PFSK-1 (cell line): ENCODE data around the gene ACTR3.

Experiments used
- FOXP2 ChIP-seq: optimal IDR thresholded peaks from 2 replicates; pipeline ENCODE3; 2011; ENCODE audit warnings: borderline replicate concordance, control low read depth, inconsistent platforms; ENCODE audit not compliant: insufficient read depth; ENCODE audit errors: extremely low read length, extremely low read depth
- POLR2AphosphoS5 ChIP-seq: IDR thresholded peaks from 2 replicates; pipeline ENCODE4 v1.6.1; 2012; ENCODE audit warnings: low read depth, mild to moderate bottlenecking, control low read depth, low read length, moderate library complexity
- REST ChIP-seq, 2 experiments: IDR thresholded peaks; 2 replicates each; pipeline versions ENCODE4 v1.6.1 to v1.8.0; 2011 to 2012; ENCODE audit warnings: low read depth in 2 of 2, low read length in 2 of 2, control low read depth in 1 of 2, inconsistent platforms in 1 of 2, mild to moderate bottlenecking in 1 of 2, moderate library complexity in 1 of 2; ENCODE audit not compliant: insufficient read depth in 1 of 2
- SIN3A ChIP-seq: IDR thresholded peaks from 2 replicates; pipeline ENCODE4 v1.6.1; 2012; ENCODE audit warnings: mild to moderate bottlenecking, low read length, moderate library complexity, borderline replicate concordance; ENCODE audit not compliant: insufficient read depth
- TAF1 ChIP-seq: IDR thresholded peaks from 2 replicates; pipeline ENCODE4 v1.6.1; 2012; ENCODE audit warnings: low read length, control low read depth, borderline replicate concordance; ENCODE audit not compliant: insufficient read depth

ACTR3 gene

DNA sequence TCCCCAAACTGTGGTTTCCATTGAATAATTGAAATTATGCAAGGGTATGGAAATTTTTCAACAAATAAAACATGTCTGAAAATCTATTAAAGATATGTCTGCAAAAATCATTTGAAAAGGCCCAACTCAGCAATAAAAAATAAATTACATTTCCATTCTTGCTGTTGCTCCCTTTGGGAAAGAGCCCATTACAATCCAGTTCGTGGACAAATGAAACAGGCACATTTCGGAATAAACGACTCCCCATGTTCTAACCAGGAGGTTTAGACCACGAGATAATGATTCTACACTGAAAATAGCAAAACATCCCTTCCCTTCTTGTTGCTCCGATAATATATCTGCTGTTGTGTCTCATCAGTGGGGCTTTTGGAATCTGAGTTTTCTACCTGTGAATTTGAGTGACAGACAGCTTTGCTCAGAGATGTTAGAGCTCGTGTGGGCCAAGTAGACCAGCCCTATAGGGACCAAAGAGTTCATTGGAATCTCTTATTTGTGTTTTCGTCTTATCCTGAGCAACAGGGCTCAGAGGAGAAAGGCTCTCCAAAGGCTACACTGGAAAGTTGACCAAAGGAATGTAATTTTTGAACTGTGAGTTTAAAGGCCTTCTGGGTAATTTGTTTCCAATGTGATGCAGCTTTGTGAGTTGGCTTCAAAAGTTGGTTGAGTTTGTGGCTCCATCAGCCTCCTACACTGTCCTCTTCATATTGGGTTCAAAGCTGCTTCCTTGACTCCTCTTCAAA is 119.5 kb downstream of the ACTR3 start:
- no peak for TF ChIP-seq POLR2AphosphoS5
- TF ChIP-seq TAF1 = no peak
- TF ChIP-seq REST (IDR thresholded peaks at IDR 0.05; ENCODE audit: insufficient read depth in 1 of 2, low read depth in 2 of 2, low read length in 2 of 2) = no peak
- no peak for TF ChIP-seq SIN3A
- no peak for TF ChIP-seq FOXP2

- TF ChIP-seq POLR2AphosphoS5 = no peak
- TF ChIP-seq REST (IDR thresholded peaks at IDR 0.05; ENCODE audit: insufficient read depth in 1 of 2, low read depth in 2 of 2, low read length in 2 of 2) = no peak
- no peak for TF ChIP-seq TAF1
- TF ChIP-seq FOXP2 = no peak
- TF ChIP-seq SIN3A = no peak
These were observed 120.1 kb downstream of the ACTR3 start for GRCh38 chr2:114010001-114010400.

DNA sequence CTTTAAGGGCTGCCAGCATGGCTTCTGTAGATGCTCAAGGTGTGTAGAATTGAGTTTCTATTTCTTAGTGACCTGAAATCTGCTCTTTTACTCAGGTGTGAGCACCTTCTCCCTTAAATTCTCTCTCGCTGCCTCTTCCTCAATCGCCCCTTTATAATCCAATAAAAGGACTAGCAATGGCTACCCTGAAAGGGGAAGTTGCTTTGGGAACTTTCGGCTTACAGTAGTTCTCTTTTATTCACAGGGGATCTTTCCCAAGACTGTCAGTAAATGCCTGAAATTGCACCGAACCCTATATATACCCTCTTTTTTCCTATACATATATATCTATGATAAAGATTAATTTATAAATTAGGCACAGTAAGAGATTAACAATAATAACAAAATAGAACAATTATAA is 121.8 kb downstream of the ACTR3 start:
- TF ChIP-seq TAF1 (no peak), REST (IDR thresholded peaks at IDR 0.05; ENCODE audit: insufficient read depth in 1 of 2, low read depth in 2 of 2, low read length in 2 of 2) (no peak), SIN3A (no peak)
